GM23338 (cell line): ENCODE results near the gene CALHM5. TPM values are rescaled to one million over a fixed set of nuclear protein-coding genes. Genes with fewer than 3 reads are reported as not detected.
A peak's percentile ranks its signal among the peaks of the same experiment; 100 is the strongest.

Source experiments
- ATAC-seq: fragments of 200-7000 bp; cut with Tn5 transposase; 3 replicates; pipeline ENCODE4 v1.9.1; 2020
- DNase-seq: peaks from one replicate; pipeline ENCODE4 v3.0.0-alpha.2; 2015; ENCODE audit warnings: low spot score
- H2AFZ ChIP-seq: fragments of 200-600 bp; sonication (generic); 2 replicates; pipeline ENCODE4 v1.8.0; 2016; ENCODE audit warnings: antibody characterized with exemption, mild to moderate bottlenecking, moderate library complexity
- H3F3A ChIP-seq: fragments of 200-600 bp; sonication (generic); replicated peaks from 2 replicates; pipeline ENCODE4 v1.8.0; 2017; ENCODE audit warnings: antibody characterized with exemption, mixed run types, low read depth
- H3K27ac ChIP-seq: fragments of 200-600 bp; sonication (generic); 2 replicates; pipeline ENCODE4 v1.6.1; 2016; ENCODE audit warnings: low read depth
- H3K27me3 ChIP-seq: fragments of 200-600 bp; sonication (generic); 2 replicates; pipeline ENCODE4 v1.8.0; 2016; ENCODE audit warnings: mild to moderate bottlenecking, mixed run types, moderate library complexity; ENCODE audit not compliant: insufficient read depth
- H3K36me3 ChIP-seq: fragments of 200-600 bp; sonication (generic); 2 replicates; pipeline ENCODE4 v1.8.0; 2016; ENCODE audit warnings: mild to moderate bottlenecking; ENCODE audit not compliant: insufficient read depth
- H3K4me1 ChIP-seq: fragments of 200-600 bp; sonication (generic); 2 replicates; pipeline ENCODE4 v1.8.0; 2016; ENCODE audit warnings: mild to moderate bottlenecking, moderate library complexity; ENCODE audit not compliant: insufficient read depth
- H3K4me2 ChIP-seq: fragments of 200-600 bp; sonication (generic); 2 replicates; pipeline ENCODE4 v1.7.1; 2017; ENCODE audit warnings: mixed run types
- H3K4me3 ChIP-seq: fragments of 200-600 bp; sonication (generic); 2 replicates; pipeline ENCODE4 v1.6.1; 2016; ENCODE audit warnings: mixed run types
- H3K79me2 ChIP-seq: fragments of 200-600 bp; sonication (generic); replicated peaks from 2 replicates; pipeline ENCODE4 v1.8.0; 2017; ENCODE audit warnings: mild to moderate bottlenecking; ENCODE audit not compliant: insufficient read depth
- H3K9me2 ChIP-seq: fragments of 200-600 bp; sonication (generic); 2 replicates; pipeline ENCODE4 v1.8.0; 2017; ENCODE audit not compliant: insufficient read depth
- H4K20me1 ChIP-seq: fragments of 200-600 bp; sonication (generic); replicated peaks from 2 replicates; pipeline ENCODE4 v1.8.0; 2017; ENCODE audit warnings: mild to moderate bottlenecking; ENCODE audit not compliant: insufficient read depth
- H3K27ac Mint-ChIP-seq: 2 replicates; pipeline ENCODE4 v1.8.0; 2020; ENCODE audit warnings: inconsistent platforms, mild to moderate bottlenecking, moderate library complexity, mixed read lengths
- H3K27me3 Mint-ChIP-seq: 3 replicates; pipeline ENCODE4 v1.8.0; 2022; ENCODE audit warnings: low read depth, mild to moderate bottlenecking, moderate library complexity, mixed read lengths, inconsistent platforms; ENCODE audit not compliant: insufficient read depth, poor library complexity
- H3K36me3 Mint-ChIP-seq: 3 replicates; pipeline ENCODE4 v1.8.0; 2021; ENCODE audit warnings: low read depth, mild to moderate bottlenecking, inconsistent platforms, moderate library complexity, mixed read lengths
- H3K4me1 Mint-ChIP-seq: 3 replicates; pipeline ENCODE4 v1.8.0; 2020; ENCODE audit warnings: mild to moderate bottlenecking, inconsistent platforms, mixed read lengths
- H3K4me3 Mint-ChIP-seq: 3 replicates; pipeline ENCODE4 v1.8.0; 2021; ENCODE audit warnings: moderate library complexity, mild to moderate bottlenecking, inconsistent platforms, mixed read lengths
- H3K9me3 Mint-ChIP-seq: 3 replicates; pipeline ENCODE4 v1.8.0; 2020; ENCODE audit warnings: moderate library complexity, mild to moderate bottlenecking, inconsistent platforms, mixed read lengths
- CREB1 ChIP-seq: fragments of 250-450 bp; sonication (Bioruptor Pico); IDR thresholded peaks from 2 replicates; pipeline ENCODE4 v1.5.0; 2020; ENCODE audit warnings: low read depth, mild to moderate bottlenecking, moderate library complexity
- EZH2 ChIP-seq: fragments of 200-600 bp; sonication (generic); IDR thresholded peaks from one replicate; pipeline ENCODE4 v1.8.0; 2017; ENCODE audit warnings: antibody characterized with exemption, mild to moderate bottlenecking, low read depth; ENCODE audit not compliant: unreplicated experiment
- EZH2phosphoT487 ChIP-seq: fragments of 200-600 bp; sonication (generic); IDR thresholded peaks from one replicate; pipeline ENCODE4 v1.8.1; 2018; ENCODE audit warnings: antibody characterized with exemption; ENCODE audit not compliant: unreplicated experiment
- REST ChIP-seq: IDR thresholded peaks from one replicate; pipeline ENCODE4 v1.6.1; 2018; ENCODE audit warnings: antibody characterized with exemption; ENCODE audit not compliant: unreplicated experiment
- STAT1 ChIP-seq: IDR thresholded peaks from one replicate; pipeline ENCODE4 v1.6.1; 2016; ENCODE audit warnings: antibody characterized with exemption; ENCODE audit not compliant: unreplicated experiment
- polyA plus RNA-seq: library from polyadenylated mRNA; unstranded; fragments of >200 nt; fragmentation: Nextera tagmentation; extraction: Ambion mirVana; gene quantifications from 2 replicates; pipeline ENCODE4 v1.2.1, GENCODE V29; 2016
- total RNA-seq: library from RNA; depleted of rRNA; stranded (reverse); fragments of >200 nt; shearing (Covaris generic); gene quantifications from 2 replicates; pipeline ENCODE4 v1.2.3, GENCODE V29; 2014
- TF ChIP-seq, protein P1 (sequence below): IDR thresholded peaks from 2 replicates; pipeline ENCODE4 v1.6.1; 2016; ENCODE audit warnings: antibody characterized with exemption

CALHM5 gene
- total and polyA plus RNA-seq, 2 experiments from 2014 or later: 0.02 to 0.10 TPM

DNA sequence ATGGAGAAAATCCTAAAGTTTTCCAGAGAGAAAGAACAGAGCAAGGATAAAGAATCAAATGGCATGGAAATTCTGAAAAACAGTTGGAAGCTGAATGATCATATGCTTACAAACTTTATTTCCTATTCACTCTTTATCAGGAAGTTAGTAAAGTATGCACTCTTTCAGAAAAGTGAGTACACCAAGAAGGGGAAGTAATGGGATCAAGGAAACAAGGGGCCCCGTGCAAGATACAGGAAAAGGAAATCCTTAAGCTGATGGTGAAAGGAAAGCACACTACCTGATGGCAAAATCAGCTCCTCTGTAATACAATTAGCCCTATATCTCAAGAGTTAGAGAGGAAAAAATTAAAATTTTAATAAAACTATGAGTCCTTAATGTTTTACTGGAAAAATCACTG, 36.3 kb upstream of the CALHM5 start (continued):
- TF ChIP-seq EZH2: no peak
- TF ChIP-seq EZH2phosphoT487: no peak
- no peak for TF ChIP-seq STAT1
- no peak for TF ChIP-seq REST

DNA sequence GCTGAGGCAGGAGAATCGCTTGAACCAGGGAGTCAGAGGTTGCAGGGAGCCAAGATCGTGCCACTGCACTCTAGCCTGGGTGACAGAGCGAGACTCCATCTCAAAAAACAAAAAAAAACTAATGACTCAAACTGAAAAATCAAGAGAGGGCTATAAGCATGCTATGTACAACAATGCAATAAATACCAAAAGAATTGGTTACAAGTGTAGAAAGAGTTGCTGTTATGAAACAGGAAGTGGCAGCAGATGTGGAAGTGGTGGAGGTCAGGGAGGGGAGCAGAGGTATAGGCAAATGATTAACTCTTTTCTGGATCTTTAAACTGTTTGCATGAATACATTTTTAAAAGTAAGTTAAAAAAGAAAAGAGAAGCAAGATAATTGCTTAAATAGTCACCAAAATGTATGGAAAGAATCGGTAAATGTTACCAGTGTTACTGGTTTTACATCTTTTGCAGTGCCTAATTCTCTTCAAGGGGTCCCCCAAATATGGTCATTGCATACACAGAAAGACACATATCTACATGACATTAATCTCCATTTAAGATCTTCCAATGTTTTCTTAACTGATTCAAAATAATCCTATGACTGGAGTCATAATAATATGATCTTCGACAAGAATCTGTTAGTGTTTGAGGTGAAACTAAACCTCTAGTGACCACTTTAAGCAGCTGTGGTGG, 35.3 kb upstream of the CALHM5 start:
- no peaks in the 10 kb centered on the region; the same call in 1 of the 2 replicates for H3K4me1 ChIP-seq
- Mint-ChIP-seq H3K27me3 (peaks cover 3% of the 10 kb centered on the region), H3K27ac (no peak overlapping the region), H3K36me3 (no peaks in the 10 kb centered on the region), H3K4me1 (0 out of 3 replicates have a peak, but pooled peaks cover 2% of the 10 kb centered on the region), H3K9me3 (no peaks in the 10 kb centered on the region), H3K4me3 (no peak overlapping the region)
- no peaks in the 10 kb centered on the region for H3K9me2 ChIP-seq
- TF ChIP-seq EZH2: no peak
- TF ChIP-seq CREB1 (CRISPR knock-in tag): no peak
- TF ChIP-seq EZH2phosphoT487: no peak
- TF ChIP-seq, protein P1, sequence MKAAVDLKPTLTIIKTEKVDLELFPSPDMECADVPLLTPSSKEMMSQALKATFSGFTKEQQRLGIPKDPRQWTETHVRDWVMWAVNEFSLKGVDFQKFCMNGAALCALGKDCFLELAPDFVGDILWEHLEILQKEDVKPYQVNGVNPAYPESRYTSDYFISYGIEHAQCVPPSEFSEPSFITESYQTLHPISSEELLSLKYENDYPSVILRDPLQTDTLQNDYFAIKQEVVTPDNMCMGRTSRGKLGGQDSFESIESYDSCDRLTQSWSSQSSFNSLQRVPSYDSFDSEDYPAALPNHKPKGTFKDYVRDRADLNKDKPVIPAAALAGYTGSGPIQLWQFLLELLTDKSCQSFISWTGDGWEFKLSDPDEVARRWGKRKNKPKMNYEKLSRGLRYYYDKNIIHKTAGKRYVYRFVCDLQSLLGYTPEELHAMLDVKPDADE: no peak
- no peaks in the 10 kb centered on the region for H4K20me1 ChIP-seq
- no peak overlapping the region for H3K4me3 ChIP-seq
- H2AFZ ChIP-seq: peak overlapping the region; percentile 45
- ATAC-seq: no peak
- no peak overlapping the region for H3K27ac ChIP-seq
- no peaks in the 10 kb centered on the region for H3K79me2 ChIP-seq
- H3K36me3 ChIP-seq: no peaks in the 10 kb centered on the region
- no peak for DNase-seq
- no peak overlapping the region for H3K4me2 ChIP-seq
- no peaks in the 10 kb centered on the region for H3K27me3 ChIP-seq
- no peaks in the 10 kb centered on the region for H3F3A ChIP-seq

DNA sequence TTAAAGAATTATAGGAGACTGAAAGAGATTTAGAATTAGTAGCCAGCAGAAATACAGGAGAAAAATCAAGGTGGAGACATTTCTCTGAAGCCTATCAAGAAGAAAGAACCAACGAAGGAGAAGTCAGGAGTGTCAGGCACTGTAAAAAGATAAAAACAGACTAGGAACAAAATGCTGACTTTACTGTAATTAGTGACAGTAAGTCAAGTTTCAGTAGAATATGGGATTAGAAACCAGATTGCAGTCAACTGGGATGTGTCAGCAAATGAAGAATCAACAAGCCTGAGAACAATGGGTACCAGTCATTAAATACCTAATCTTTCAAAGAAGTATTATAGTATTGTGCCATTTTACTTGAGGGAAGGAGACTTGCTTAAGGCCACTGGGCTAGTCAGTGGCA, 28.7 kb upstream of the CALHM5 start:
- Mint-ChIP-seq H3K36me3 (no peaks in the 10 kb centered on the region), H3K4me1 (no peaks in the 10 kb centered on the region), H3K9me3 (no peaks in the 10 kb centered on the region), H3K27ac (no peak overlapping the region), H3K4me3 (no peak overlapping the region), H3K27me3 (peaks cover 2% of the 10 kb centered on the region)
- no peaks in the 10 kb centered on the region for H4K20me1 ChIP-seq
- ATAC-seq (no peak), DNase-seq (no peak)
- no peaks in the 10 kb centered on the region for H3K36me3 ChIP-seq
- no peaks in the 10 kb centered on the region for H3K79me2 ChIP-seq
- no peak overlapping the region for H3K4me2 ChIP-seq
- H3F3A ChIP-seq: no peaks in the 10 kb centered on the region
- H3K27me3 ChIP-seq: no peaks in the 10 kb centered on the region
- no peaks in the 10 kb centered on the region for H3K4me1 ChIP-seq
- no peak overlapping the region for H3K27ac ChIP-seq
- no peaks in the 10 kb centered on the region; the same call in 1 of the 2 replicates for H3K9me2 ChIP-seq
- no peak overlapping the region for H2AFZ ChIP-seq
- no peak overlapping the region for H3K4me3 ChIP-seq
- no peak for TF ChIP-seq REST
